ENCODE measurements around the gene FIG4.

DNA sequence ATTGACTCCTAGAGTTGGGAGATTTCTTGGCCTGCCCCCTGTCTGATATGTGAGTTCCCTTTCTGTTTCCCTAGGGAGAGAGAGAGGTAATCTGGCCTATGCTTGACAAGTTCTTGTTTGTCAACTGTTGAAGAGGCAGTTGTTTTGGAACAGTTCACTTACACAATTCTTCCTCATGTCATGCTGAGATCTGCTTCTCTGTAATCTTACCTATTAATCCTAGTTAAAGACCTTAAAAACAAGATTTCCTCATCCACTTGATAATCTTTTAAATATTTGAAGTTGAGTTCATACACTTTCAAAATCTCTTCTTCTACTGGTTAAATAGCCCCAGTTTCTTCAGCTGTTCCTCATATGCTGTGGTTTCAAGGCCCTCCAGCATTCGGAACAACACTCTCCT, 89.9 kb downstream of the FIG4 start:
- TF ChIP-seq, protein P1, sequence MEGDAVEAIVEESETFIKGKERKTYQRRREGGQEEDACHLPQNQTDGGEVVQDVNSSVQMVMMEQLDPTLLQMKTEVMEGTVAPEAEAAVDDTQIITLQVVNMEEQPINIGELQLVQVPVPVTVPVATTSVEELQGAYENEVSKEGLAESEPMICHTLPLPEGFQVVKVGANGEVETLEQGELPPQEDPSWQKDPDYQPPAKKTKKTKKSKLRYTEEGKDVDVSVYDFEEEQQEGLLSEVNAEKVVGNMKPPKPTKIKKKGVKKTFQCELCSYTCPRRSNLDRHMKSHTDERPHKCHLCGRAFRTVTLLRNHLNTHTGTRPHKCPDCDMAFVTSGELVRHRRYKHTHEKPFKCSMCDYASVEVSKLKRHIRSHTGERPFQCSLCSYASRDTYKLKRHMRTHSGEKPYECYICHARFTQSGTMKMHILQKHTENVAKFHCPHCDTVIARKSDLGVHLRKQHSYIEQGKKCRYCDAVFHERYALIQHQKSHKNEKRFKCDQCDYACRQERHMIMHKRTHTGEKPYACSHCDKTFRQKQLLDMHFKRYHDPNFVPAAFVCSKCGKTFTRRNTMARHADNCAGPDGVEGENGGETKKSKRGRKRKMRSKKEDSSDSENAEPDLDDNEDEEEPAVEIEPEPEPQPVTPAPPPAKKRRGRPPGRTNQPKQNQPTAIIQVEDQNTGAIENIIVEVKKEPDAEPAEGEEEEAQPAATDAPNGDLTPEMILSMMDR (IDR thresholded peaks at IDR 0.05): no peak
- TF ChIP-seq POLR2A (IDR thresholded peaks at IDR 0.05): no peak

Data from Peyer's patch (tissue), 4 donors.